Osteoblast (primary cell): ENCODE measurements around the gene PER2. TPM values are rescaled to one million over a fixed set of nuclear protein-coding genes. Genes with fewer than 3 reads are reported as not detected.
A peak's percentile ranks its signal among the peaks of the same experiment; 100 is the strongest.
"Not testable (repeated sequence)": the region's sequence is repeated elsewhere in the genome, so short reads cannot be mapped to it uniquely, and the experiment has no call there.

Experiments used
- DNase-seq: peaks from one replicate; pipeline ENCODE4 v3.0.0; 2011; ENCODE audit warnings: low spot score, mixed read lengths; ENCODE audit not compliant: insufficient read length; ENCODE audit errors: missing footprints
- H2AFZ ChIP-seq: 2 replicates; pipeline ENCODE4 v1.6.0; 2011; ENCODE audit warnings: mild to moderate bottlenecking, low read length
- H3K27ac ChIP-seq: 2 replicates; pipeline ENCODE4 v1.5.1; 2011; ENCODE audit warnings: mild to moderate bottlenecking, low read depth, low read length, moderate library complexity
- H3K27me3 ChIP-seq: 2 replicates; pipeline ENCODE4 v1.6.0; 2012; ENCODE audit warnings: mild to moderate bottlenecking, control low read depth, inconsistent platforms, low read length, moderate library complexity; ENCODE audit not compliant: insufficient read depth
- H3K36me3 ChIP-seq: 2 replicates; pipeline ENCODE4 v1.5.1; 2011; ENCODE audit warnings: mild to moderate bottlenecking, low read length, control low read depth, moderate library complexity; ENCODE audit not compliant: insufficient read depth
- H3K4me1 ChIP-seq: 2 replicates; pipeline ENCODE4 v1.5.1; 2011; ENCODE audit warnings: mild to moderate bottlenecking, low read length, control low read depth, moderate library complexity; ENCODE audit not compliant: insufficient read depth
- H3K4me2 ChIP-seq: 2 replicates; pipeline ENCODE4 v1.6.0; 2011; ENCODE audit warnings: mild to moderate bottlenecking, low read length; ENCODE audit not compliant: insufficient read depth
- H3K4me3 ChIP-seq: fragments of 200-600 bp; sonication (generic); 3 replicates; pipeline ENCODE4 v1.5.1; 2012; ENCODE audit warnings: mild to moderate bottlenecking, low read length, inconsistent platforms; ENCODE audit not compliant: insufficient read depth
- H3K79me2 ChIP-seq: 2 replicates; pipeline ENCODE4 v1.6.0; 2012; ENCODE audit warnings: mild to moderate bottlenecking, low read length, control low read depth, inconsistent platforms; ENCODE audit not compliant: insufficient read depth
- H3K9me3 ChIP-seq: 2 replicates; pipeline ENCODE4 v1.5.1; 2011; ENCODE audit warnings: low read depth, low read length, control low read depth
- H4K20me1 ChIP-seq: 2 replicates; pipeline ENCODE4 v1.6.0; 2012; ENCODE audit warnings: mild to moderate bottlenecking, low read length, control low read depth; ENCODE audit not compliant: insufficient read depth
- CTCF ChIP-seq: IDR thresholded peaks from 2 replicates; pipeline ENCODE4 v1.5.1; 2011; ENCODE audit warnings: mild to moderate bottlenecking, low read depth, low read length, moderate library complexity; ENCODE audit errors: extremely low read depth
- total RNA-seq: library from RNA; depleted of rRNA; stranded (reverse); fragments of >200 nt; gene quantifications from 2 replicates; pipeline ENCODE4 v1.2.3, GENCODE V29; 2012

Gene PER2
- total RNA-seq, result 7.4 and 9.4 TPM in 2 replicates

GRCh38 chr2:238287737-238288649 is at the start of gene PER2:
Gene PER2, minus strand, starts transcription at chr2:238288610. Its CDS starts 10,674 bp downstream, at chr2:238277936.
- H3K79me2 ChIP-seq, result peaks cover 22% of the 10 kb centered on the region
- peak within 1 kb of the TSS; percentile 92 for H3K4me2 ChIP-seq
- no peaks in the 10 kb centered on the region for H3K36me3 ChIP-seq
- peak; percentile 97 for DNase-seq
- peak within 1 kb of the TSS; percentile 88 for H3K4me3 ChIP-seq
- H3K9me3 ChIP-seq, result no peaks in the 10 kb centered on the region
- H2AFZ ChIP-seq, result peak within 1 kb of the TSS; percentile 72
- peak within 1 kb of the TSS; percentile 99 for H3K27ac ChIP-seq
- H3K27me3 ChIP-seq, result no peaks in the 10 kb centered on the region
- peak; percentile 10 for TF ChIP-seq CTCF
- H3K4me1 ChIP-seq, result peaks cover 40% of the 10 kb centered on the region
- no peaks in the 10 kb centered on the region for H4K20me1 ChIP-seq

GRCh38 chr2:238337846-238338245 is 49.4 kb upstream of the PER2 start:
- Histone ChIP-seq H4K20me1 (peaks cover 12% of the 10 kb centered on the region), H3K4me1 (no peaks in the 10 kb centered on the region), H3K9me3 (no peaks in the 10 kb centered on the region), H3K4me3 (no peak overlapping the region), H3K79me2 (peaks cover 10% of the 10 kb centered on the region), H3K27me3 (no peaks in the 10 kb centered on the region), H2AFZ (no peak overlapping the region), H3K36me3 (peaks cover 10% of the 10 kb centered on the region), H3K4me2 (no peak overlapping the region), H3K27ac (no peak overlapping the region)
- no peak for TF ChIP-seq CTCF
- no peak for DNase-seq

- no peaks in the 10 kb centered on the region for H3K27me3 ChIP-seq
- peaks cover 18% of the 10 kb centered on the region for H3K79me2 ChIP-seq
- H3K4me2 ChIP-seq, result no peak overlapping the region
- no peak for DNase-seq
- H3K4me1 ChIP-seq, result no peaks in the 10 kb centered on the region
- H4K20me1 ChIP-seq, result peaks cover 12% of the 10 kb centered on the region
- TF ChIP-seq CTCF, result no peak
- no peak overlapping the region for H3K27ac ChIP-seq
- H2AFZ ChIP-seq, result no peak overlapping the region
- H3K36me3 ChIP-seq, result peaks cover 17% of the 10 kb centered on the region
- H3K4me3 ChIP-seq, result no peak overlapping the region
- H3K9me3 ChIP-seq, result no peaks in the 10 kb centered on the region
Observed at GRCh38 chr2:238336793-238337444, 48.5 kb upstream of the PER2 start.

- Histone ChIP-seq H2AFZ (no peak overlapping the region), H3K4me1 (no peaks in the 10 kb centered on the region), H3K4me2 (no peak overlapping the region), H3K79me2 (peaks cover 24% of the 10 kb centered on the region), H3K27me3 (no peaks in the 10 kb centered on the region), H4K20me1 (peaks cover 12% of the 10 kb centered on the region), H3K9me3 (no peaks in the 10 kb centered on the region), H3K4me3 (no peak overlapping the region), H3K27ac (no peak overlapping the region), H3K36me3 (peaks cover 17% of the 10 kb centered on the region)
- no peak for TF ChIP-seq CTCF
- DNase-seq, result no peak
Observed at GRCh38 chr2:238336151-238336550, 47.7 kb upstream of the PER2 start.

GRCh38 chr2:238335591-238335990 is 47.2 kb upstream of the PER2 start:
- H3K27ac ChIP-seq, H2AFZ ChIP-seq, H3K4me2 ChIP-seq, H3K4me1 ChIP-seq, H3K9me3 ChIP-seq, H3K4me3 ChIP-seq, DNase-seq, H3K27me3 ChIP-seq: not testable (repeated sequence)
- Histone ChIP-seq H3K79me2 (peaks cover 27% of the 10 kb centered on the region), H4K20me1 (peaks cover 12% of the 10 kb centered on the region), H3K36me3 (peaks cover 19% of the 10 kb centered on the region)
